GM12878 (cell line): ENCODE data around the gene YWHAH. TPM values are rescaled to one million over a fixed set of nuclear protein-coding genes. Genes with fewer than 3 reads are reported as not detected.

Source experiments
- CREB1 ChIP-seq: IDR thresholded peaks from 2 replicates; pipeline ENCODE4 v1.6.1; 2012; ENCODE audit warnings: low read depth, mild to moderate bottlenecking, inconsistent platforms
- MEF2A ChIP-seq: IDR thresholded peaks from 2 replicates; pipeline ENCODE4 v1.6.1; 2011; ENCODE audit warnings: low read depth, mild to moderate bottlenecking, low read length, moderate library complexity; ENCODE audit not compliant: insufficient read depth
- MEF2B ChIP-seq: fragments of 450-650 bp; IDR thresholded peaks from 2 replicates; pipeline ENCODE4 v1.6.1; 2018; ENCODE audit warnings: mild to moderate bottlenecking, moderate library complexity; ENCODE audit not compliant: partially characterized antibody, poor library complexity, severe bottlenecking
- NBN ChIP-seq: fragments of 450-650 bp; IDR thresholded peaks from 2 replicates; pipeline ENCODE4 v1.6.1; 2016
- POLR2AphosphoS5 ChIP-seq: IDR thresholded peaks from 2 replicates; pipeline ENCODE4 v1.6.1; 2011; ENCODE audit warnings: mild to moderate bottlenecking, low read length, inconsistent platforms
- polyA plus RNA-seq, 11 experiments: library from polyadenylated mRNA; depleted of rRNA in 4 of 11; unstranded in 6 of 11; stranded (reverse) in 5 of 11; fragments of >200 nt; fragmentation: Nextera tagmentation in 4 of 11; fragmentation: Illumina TruSeq in 1 of 11; extraction: Ambion mirVana in 4 of 11; extraction: Trizol in 1 of 11; gene quantifications; 1 replicate in 1 of 11; 2 replicates in 10 of 11; pipeline versions ENCODE4 v1.2.1 to v1.2.3, GENCODE V29; 2011 to 2016; ENCODE audit warnings: inconsistent platforms in 2 of 11, missing spikeins in 2 of 11, low read depth in 1 of 11
- total RNA-seq, 4 experiments: library from RNA; depleted of rRNA in 3 of 4; stranded (reverse); fragments of >200 nt in 3 of 4; fragmentation: Illumina TruSeq in 1 of 4; extraction: Trizol in 1 of 4; gene quantifications; 2 replicates each; pipeline versions ENCODE4 v1.2.1 to v1.2.3, GENCODE V29; 2013 to 2021
- TF ChIP-seq, protein P1 (sequence below): fragments of 450-650 bp; IDR thresholded peaks from 2 replicates; pipeline ENCODE4 v1.6.1; 2017; ENCODE audit warnings: antibody characterized with exemption, mild to moderate bottlenecking, moderate library complexity
- TF ChIP-seq, protein P2 (sequence below): IDR thresholded peaks from 2 replicates; pipeline ENCODE4 v1.6.1; 2011; ENCODE audit warnings: low read depth, low read length, improper control_type of control experiment, borderline replicate concordance
- TF ChIP-seq, protein P3 (sequence below): fragments of 150-350 bp; IDR thresholded peaks from 2 replicates; pipeline ENCODE4 v1.6.1; 2014; ENCODE audit warnings: mild to moderate bottlenecking, low read depth, low read length
- TF ChIP-seq, protein P4 (sequence below): IDR thresholded peaks from 2 replicates; pipeline ENCODE4 v1.6.1; 2012; ENCODE audit warnings: low read depth, low read length, improper control_type of control experiment
- TF ChIP-seq, protein P5 (sequence below): IDR thresholded peaks from 2 replicates; pipeline ENCODE4 v1.6.1; 2012; ENCODE audit warnings: low read depth, low read length, improper control_type of control experiment
- TF ChIP-seq, protein P6 (sequence below): fragments of 450-650 bp; IDR thresholded peaks from 2 replicates; pipeline ENCODE4 v1.6.1; 2018; ENCODE audit warnings: mild to moderate bottlenecking, low read depth, moderate library complexity; ENCODE audit not compliant: partially characterized antibody
- TF ChIP-seq, protein P7 (sequence below): fragments of 450-650 bp; formaldehyde crosslinking; IDR thresholded peaks from 2 replicates; pipeline ENCODE4 v1.4.0; 2020; ENCODE audit warnings: mild to moderate bottlenecking, moderate library complexity

The YWHAH gene
- total and polyA plus RNA-seq, 10 of the 15 experiments (the other 5 are each of a cell fraction or from before 2014, with no cell fraction given), result 34.2 to 197 (median 115) TPM

DNA sequence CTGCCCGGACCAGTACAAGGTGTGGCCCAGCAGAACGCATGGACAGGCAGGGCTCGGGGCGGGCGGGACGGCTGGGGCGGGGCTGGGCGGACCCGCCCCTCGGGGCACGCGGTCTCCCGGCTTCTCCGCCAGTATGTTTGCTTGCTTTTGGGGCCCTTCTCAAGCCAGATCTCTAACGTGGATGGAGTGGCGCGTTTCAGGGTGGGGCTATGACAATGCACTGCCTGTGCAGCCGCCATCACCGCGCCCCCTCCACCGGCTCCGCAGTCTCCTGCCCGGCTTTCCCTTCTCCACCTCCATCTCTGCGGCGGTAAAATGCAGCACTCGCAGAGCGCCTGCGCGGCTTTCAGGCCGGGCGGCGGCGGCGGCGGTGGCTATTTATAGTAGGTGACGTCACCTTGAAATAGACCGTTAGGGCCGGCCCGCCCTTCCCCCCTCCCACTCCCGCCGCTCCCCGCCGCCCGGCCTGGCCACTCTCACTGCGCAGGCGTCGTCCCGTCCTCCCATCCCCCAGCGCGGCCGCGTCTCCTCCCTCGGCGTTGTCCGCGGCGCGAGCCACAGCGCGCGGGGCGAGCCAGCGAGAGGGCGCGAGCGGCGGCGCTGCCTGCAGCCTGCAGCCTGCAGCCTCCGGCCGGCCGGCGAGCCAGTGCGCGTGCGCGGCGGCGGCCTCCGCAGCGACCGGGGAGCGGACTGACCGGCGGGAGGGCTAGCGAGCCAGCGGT is at the start of gene YWHAH (continued):
- TF ChIP-seq, protein P1, sequence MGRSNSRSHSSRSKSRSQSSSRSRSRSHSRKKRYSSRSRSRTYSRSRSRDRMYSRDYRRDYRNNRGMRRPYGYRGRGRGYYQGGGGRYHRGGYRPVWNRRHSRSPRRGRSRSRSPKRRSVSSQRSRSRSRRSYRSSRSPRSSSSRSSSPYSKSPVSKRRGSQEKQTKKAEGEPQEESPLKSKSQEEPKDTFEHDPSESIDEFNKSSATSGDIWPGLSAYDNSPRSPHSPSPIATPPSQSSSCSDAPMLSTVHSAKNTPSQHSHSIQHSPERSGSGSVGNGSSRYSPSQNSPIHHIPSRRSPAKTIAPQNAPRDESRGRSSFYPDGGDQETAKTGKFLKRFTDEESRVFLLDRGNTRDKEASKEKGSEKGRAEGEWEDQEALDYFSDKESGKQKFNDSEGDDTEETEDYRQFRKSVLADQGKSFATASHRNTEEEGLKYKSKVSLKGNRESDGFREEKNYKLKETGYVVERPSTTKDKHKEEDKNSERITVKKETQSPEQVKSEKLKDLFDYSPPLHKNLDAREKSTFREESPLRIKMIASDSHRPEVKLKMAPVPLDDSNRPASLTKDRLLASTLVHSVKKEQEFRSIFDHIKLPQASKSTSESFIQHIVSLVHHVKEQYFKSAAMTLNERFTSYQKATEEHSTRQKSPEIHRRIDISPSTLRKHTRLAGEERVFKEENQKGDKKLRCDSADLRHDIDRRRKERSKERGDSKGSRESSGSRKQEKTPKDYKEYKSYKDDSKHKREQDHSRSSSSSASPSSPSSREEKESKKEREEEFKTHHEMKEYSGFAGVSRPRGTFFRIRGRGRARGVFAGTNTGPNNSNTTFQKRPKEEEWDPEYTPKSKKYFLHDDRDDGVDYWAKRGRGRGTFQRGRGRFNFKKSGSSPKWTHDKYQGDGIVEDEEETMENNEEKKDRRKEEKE, result no peak; the same call in 1 of the 2 replicates
- TF ChIP-seq, protein P2, sequence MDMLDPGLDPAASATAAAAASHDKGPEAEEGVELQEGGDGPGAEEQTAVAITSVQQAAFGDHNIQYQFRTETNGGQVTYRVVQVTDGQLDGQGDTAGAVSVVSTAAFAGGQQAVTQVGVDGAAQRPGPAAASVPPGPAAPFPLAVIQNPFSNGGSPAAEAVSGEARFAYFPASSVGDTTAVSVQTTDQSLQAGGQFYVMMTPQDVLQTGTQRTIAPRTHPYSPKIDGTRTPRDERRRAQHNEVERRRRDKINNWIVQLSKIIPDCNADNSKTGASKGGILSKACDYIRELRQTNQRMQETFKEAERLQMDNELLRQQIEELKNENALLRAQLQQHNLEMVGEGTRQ, result no peak
- TF ChIP-seq, protein P3, sequence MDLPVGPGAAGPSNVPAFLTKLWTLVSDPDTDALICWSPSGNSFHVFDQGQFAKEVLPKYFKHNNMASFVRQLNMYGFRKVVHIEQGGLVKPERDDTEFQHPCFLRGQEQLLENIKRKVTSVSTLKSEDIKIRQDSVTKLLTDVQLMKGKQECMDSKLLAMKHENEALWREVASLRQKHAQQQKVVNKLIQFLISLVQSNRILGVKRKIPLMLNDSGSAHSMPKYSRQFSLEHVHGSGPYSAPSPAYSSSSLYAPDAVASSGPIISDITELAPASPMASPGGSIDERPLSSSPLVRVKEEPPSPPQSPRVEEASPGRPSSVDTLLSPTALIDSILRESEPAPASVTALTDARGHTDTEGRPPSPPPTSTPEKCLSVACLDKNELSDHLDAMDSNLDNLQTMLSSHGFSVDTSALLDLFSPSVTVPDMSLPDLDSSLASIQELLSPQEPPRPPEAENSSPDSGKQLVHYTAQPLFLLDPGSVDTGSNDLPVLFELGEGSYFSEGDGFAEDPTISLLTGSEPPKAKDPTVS, result no peak
- TF ChIP-seq NBN (peak; percentile 60), POLR2AphosphoS5 (peak; percentile 87), MEF2A (peak; percentile 86), MEF2B (peak; percentile 76), CREB1 (no peak)
- TF ChIP-seq, protein P4, sequence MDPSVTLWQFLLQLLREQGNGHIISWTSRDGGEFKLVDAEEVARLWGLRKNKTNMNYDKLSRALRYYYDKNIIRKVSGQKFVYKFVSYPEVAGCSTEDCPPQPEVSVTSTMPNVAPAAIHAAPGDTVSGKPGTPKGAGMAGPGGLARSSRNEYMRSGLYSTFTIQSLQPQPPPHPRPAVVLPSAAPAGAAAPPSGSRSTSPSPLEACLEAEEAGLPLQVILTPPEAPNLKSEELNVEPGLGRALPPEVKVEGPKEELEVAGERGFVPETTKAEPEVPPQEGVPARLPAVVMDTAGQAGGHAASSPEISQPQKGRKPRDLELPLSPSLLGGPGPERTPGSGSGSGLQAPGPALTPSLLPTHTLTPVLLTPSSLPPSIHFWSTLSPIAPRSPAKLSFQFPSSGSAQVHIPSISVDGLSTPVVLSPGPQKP, result no peak
- TF ChIP-seq, protein P5, sequence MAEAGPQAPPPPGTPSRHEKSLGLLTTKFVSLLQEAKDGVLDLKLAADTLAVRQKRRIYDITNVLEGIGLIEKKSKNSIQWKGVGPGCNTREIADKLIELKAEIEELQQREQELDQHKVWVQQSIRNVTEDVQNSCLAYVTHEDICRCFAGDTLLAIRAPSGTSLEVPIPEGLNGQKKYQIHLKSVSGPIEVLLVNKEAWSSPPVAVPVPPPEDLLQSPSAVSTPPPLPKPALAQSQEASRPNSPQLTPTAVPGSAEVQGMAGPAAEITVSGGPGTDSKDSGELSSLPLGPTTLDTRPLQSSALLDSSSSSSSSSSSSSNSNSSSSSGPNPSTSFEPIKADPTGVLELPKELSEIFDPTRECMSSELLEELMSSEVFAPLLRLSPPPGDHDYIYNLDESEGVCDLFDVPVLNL, result no peak
- TF ChIP-seq, protein P6, sequence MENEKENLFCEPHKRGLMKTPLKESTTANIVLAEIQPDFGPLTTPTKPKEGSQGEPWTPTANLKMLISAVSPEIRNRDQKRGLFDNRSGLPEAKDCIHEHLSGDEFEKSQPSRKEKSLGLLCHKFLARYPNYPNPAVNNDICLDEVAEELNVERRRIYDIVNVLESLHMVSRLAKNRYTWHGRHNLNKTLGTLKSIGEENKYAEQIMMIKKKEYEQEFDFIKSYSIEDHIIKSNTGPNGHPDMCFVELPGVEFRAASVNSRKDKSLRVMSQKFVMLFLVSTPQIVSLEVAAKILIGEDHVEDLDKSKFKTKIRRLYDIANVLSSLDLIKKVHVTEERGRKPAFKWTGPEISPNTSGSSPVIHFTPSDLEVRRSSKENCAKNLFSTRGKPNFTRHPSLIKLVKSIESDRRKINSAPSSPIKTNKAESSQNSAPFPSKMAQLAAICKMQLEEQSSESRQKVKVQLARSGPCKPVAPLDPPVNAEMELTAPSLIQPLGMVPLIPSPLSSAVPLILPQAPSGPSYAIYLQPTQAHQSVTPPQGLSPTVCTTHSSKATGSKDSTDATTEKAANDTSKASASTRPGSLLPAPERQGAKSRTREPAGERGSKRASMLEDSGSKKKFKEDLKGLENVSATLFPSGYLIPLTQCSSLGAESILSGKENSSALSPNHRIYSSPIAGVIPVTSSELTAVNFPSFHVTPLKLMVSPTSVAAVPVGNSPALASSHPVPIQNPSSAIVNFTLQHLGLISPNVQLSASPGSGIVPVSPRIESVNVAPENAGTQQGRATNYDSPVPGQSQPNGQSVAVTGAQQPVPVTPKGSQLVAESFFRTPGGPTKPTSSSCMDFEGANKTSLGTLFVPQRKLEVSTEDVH, result no peak
- TF ChIP-seq, protein P7, sequence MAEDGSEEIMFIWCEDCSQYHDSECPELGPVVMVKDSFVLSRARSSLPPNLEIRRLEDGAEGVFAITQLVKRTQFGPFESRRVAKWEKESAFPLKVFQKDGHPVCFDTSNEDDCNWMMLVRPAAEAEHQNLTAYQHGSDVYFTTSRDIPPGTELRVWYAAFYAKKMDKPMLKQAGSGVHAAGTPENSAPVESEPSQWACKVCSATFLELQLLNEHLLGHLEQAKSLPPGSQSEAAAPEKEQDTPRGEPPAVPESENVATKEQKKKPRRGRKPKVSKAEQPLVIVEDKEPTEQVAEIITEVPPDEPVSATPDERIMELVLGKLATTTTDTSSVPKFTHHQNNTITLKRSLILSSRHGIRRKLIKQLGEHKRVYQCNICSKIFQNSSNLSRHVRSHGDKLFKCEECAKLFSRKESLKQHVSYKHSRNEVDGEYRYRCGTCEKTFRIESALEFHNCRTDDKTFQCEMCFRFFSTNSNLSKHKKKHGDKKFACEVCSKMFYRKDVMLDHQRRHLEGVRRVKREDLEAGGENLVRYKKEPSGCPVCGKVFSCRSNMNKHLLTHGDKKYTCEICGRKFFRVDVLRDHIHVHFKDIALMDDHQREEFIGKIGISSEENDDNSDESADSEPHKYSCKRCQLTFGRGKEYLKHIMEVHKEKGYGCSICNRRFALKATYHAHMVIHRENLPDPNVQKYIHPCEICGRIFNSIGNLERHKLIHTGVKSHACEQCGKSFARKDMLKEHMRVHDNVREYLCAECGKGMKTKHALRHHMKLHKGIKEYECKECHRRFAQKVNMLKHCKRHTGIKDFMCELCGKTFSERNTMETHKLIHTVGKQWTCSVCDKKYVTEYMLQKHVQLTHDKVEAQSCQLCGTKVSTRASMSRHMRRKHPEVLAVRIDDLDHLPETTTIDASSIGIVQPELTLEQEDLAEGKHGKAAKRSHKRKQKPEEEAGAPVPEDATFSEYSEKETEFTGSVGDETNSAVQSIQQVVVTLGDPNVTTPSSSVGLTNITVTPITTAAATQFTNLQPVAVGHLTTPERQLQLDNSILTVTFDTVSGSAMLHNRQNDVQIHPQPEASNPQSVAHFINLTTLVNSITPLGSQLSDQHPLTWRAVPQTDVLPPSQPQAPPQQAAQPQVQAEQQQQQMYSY, result 0 out of 2 replicates have a peak, but pooled peaks have one; percentile 61
